ENCODE measurements around the gene CST7.

- TF ChIP-seq POLR2A (IDR thresholded peaks at IDR 0.05) (no peak), CTCF (IDR thresholded peaks at IDR 0.05) (no peak)
Measured at GRCh38 chr20:25006431-25007167, 57.5 kb downstream of the CST7 start.

Measured in right lobe of liver (tissue), 4 donors.